GM12872 (cell line): Measurements from ENCODE around the gene SHISA2.

Experiments used
- CTCF ChIP-seq: IDR thresholded peaks from 3 replicates; pipeline ENCODE4 v1.5.1; 2011; ENCODE audit warnings: low read depth, mild to moderate bottlenecking, low read length, moderate library complexity; ENCODE audit not compliant: insufficient read depth

SHISA2 gene

GRCh38 chr13:26052337-26052736 lies 521 bp upstream of the SHISA2 start:
- TF ChIP-seq CTCF: no peak

- no peak for TF ChIP-seq CTCF
These were observed 572 bp downstream of the SHISA2 start for GRCh38 chr13:26051231-26051656.

- TF ChIP-seq CTCF: no peak
These were observed 1.1 kb downstream of the SHISA2 start for GRCh38 chr13:26050568-26051230.

- no peak for TF ChIP-seq CTCF
These were observed 3.1 kb downstream of the SHISA2 start for GRCh38 chr13:26048741-26049140.

GRCh38 chr13:26047040-26047439 lies 4.8 kb downstream of the SHISA2 start:
- no peak for TF ChIP-seq CTCF

GRCh38 chr13:26046639-26047038 lies 5.2 kb downstream of the SHISA2 start:
- TF ChIP-seq CTCF: no peak

GRCh38 chr13:26045142-26045541 lies 6.7 kb downstream of the SHISA2 start:
- TF ChIP-seq CTCF: no peak

- TF ChIP-seq CTCF: no peak
These were observed 9.0 kb downstream of the SHISA2 start for GRCh38 chr13:26042785-26043184.
